Measurements from ENCODE around the gene OR13C4. TPM values are rescaled to one million over a fixed set of nuclear protein-coding genes. Genes with fewer than 3 reads are reported as not detected.

OR13C4 gene
- polyA plus RNA-seq, 1 of the 3 experiments (the other 2 are of a cell fraction), result not detected

GRCh38 chr9:104568868-104569267 is 41.9 kb upstream of the OR13C4 start, which contains the start of gene OR13C8:
Gene OR13C8, plus strand, starts transcription at chr9:104569168. Its CDS starts 0 bp downstream, at chr9:104569168.
- Histone ChIP-seq H4K20me1 (ENCODE audit: insufficient read depth) (no peaks in the 10 kb centered on the region), H3K4me2 (no peak within 1 kb of the TSS), H3K27me3 (ENCODE audit: insufficient read depth) (no peaks in the 10 kb centered on the region), H3K36me3 (replicated peaks in 1 of 2; ENCODE audit: control insufficient read depth in 1 of 2, insufficient read depth in 2 of 2, low read length in 1 of 2) (no peaks in the 10 kb centered on the region), H3K79me2 (ENCODE audit: insufficient read depth) (no peaks in the 10 kb centered on the region), H3K4me1 (ENCODE audit: control insufficient read depth in 1 of 2, insufficient read depth in 2 of 2, low read depth in 1 of 2, low read length in 1 of 2) (no peaks in the 10 kb centered on the region), H3K9me3 (no peaks in the 10 kb centered on the region; the same call in none of the 2 replicates), H3F3A (replicated peaks; ENCODE audit: insufficient read depth) (no peaks in the 10 kb centered on the region), H2AFZ (ENCODE audit: low read depth) (no peak within 1 kb of the TSS), H3K27ac (ENCODE audit: low read depth in 2 of 2, low read length in 1 of 2) (no peak within 1 kb of the TSS), H3K9ac (no peak within 1 kb of the TSS), H3K9me2 (no peaks in the 10 kb centered on the region), H3K4me3 (ENCODE audit: low read depth in 2 of 2, low read length in 1 of 2) (no peak within 1 kb of the TSS)
- 22% methylated on average over 4 of the region's 4 CpGs for WGBS (ENCODE audit: low lambda C conversion rate)
- no peak for DNase-seq
- CTCF ChIA-PET, result no interaction called here
- POLR2A ChIA-PET, result no interaction called here
- TF ChIP-seq SIN3A (IDR thresholded peaks at IDR 0.05; ENCODE audit: borderline replicate concordance, low read depth, low read length) (no peak), REST (IDR thresholded peaks at IDR 0.05; ENCODE audit: low read depth, low read length) (no peak), EP300 (IDR thresholded peaks at IDR 0.05; ENCODE audit: borderline replicate concordance in 1 of 2, low read depth in 1 of 2, low read length in 1 of 2) (no peak), RXRA (IDR thresholded peaks at IDR 0.05; ENCODE audit: borderline replicate concordance, low read depth) (no peak), FOSL2 (IDR thresholded peaks at IDR 0.05; ENCODE audit: borderline replicate concordance, low read depth) (no peak), ELF1 (IDR thresholded peaks at IDR 0.05) (no peak), TCF12 (IDR thresholded peaks at IDR 0.05) (no peak), RCOR1 (IDR thresholded peaks at IDR 0.05; ENCODE audit: low read length) (no peak), POLR2AphosphoS5 (IDR thresholded peaks at IDR 0.05; ENCODE audit: low read depth, low read length) (no peak), IRF3 (IDR thresholded peaks at IDR 0.05; ENCODE audit: low read depth, low read length) (no peak), ZBTB33 (IDR thresholded peaks at IDR 0.05; ENCODE audit: borderline replicate concordance, low read depth) (no peak), RFX5 (IDR thresholded peaks at IDR 0.05; ENCODE audit: low read length) (no peak)

Data from SK-N-SH (cell line).